AG09309 (cell line): Measurements from ENCODE around the gene ALDH1L1.
"Not testable (repeated sequence)": the region's sequence is repeated elsewhere in the genome, so short reads cannot be mapped to it uniquely, and the experiment has no call there.

Experiments
- DNase-seq: peaks from one replicate; pipeline ENCODE4 v3.0.0-alpha.2; 2010; ENCODE audit warnings: low read depth
- H3K4me3 ChIP-seq: 2 replicates; pipeline ENCODE4 v1.5.1; 2011; ENCODE audit warnings: mild to moderate bottlenecking, low read depth, low read length, moderate library complexity; ENCODE audit not compliant: control insufficient read depth
- TF ChIP-seq, protein P1 (sequence below): IDR thresholded peaks from 2 replicates; pipeline ENCODE4 v1.5.1; 2011; ENCODE audit warnings: mild to moderate bottlenecking, low read depth, low read length, inconsistent platforms; ENCODE audit not compliant: insufficient read depth, control insufficient read depth; ENCODE audit errors: missing control alignments

ALDH1L1 gene

GRCh38 chr3:126098391-126098858 is 82.0 kb downstream of the ALDH1L1 start:
- TF ChIP-seq, protein P1, sequence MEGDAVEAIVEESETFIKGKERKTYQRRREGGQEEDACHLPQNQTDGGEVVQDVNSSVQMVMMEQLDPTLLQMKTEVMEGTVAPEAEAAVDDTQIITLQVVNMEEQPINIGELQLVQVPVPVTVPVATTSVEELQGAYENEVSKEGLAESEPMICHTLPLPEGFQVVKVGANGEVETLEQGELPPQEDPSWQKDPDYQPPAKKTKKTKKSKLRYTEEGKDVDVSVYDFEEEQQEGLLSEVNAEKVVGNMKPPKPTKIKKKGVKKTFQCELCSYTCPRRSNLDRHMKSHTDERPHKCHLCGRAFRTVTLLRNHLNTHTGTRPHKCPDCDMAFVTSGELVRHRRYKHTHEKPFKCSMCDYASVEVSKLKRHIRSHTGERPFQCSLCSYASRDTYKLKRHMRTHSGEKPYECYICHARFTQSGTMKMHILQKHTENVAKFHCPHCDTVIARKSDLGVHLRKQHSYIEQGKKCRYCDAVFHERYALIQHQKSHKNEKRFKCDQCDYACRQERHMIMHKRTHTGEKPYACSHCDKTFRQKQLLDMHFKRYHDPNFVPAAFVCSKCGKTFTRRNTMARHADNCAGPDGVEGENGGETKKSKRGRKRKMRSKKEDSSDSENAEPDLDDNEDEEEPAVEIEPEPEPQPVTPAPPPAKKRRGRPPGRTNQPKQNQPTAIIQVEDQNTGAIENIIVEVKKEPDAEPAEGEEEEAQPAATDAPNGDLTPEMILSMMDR: no peak
- no peak for DNase-seq
- no peak overlapping the region for H3K4me3 ChIP-seq

- H3K4me3 ChIP-seq: no peak overlapping the region
- no peak for DNase-seq
- TF ChIP-seq, protein P1: no peak
Measured at GRCh38 chr3:126097801-126098200, 82.6 kb downstream of the ALDH1L1 start.

- DNase-seq, H3K4me3 ChIP-seq: not testable (repeated sequence)
Measured at GRCh38 chr3:126096274-126096673, 84.1 kb downstream of the ALDH1L1 start.

DNA sequence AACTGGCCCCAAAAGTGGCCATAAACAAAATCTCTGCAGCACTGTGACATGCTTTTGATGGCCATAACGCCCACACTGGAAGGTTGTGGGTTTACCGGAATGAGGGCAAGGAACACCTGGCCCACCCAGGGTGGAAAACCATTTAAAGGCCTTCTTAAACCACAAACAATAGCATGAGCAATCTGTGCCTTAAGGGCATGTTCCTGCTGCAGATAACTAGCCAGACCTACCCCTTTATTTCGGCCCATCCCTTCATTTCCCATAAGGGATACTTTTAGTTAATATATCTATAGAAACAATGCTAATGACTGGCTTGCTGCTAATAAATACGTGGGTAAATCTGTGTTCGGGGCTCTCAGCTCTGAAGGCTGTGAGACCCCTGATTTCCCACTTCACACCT is 88.3 kb downstream of the ALDH1L1 start:
- not testable (repeated sequence) for H3K4me3 ChIP-seq, DNase-seq

- TF ChIP-seq, protein P1: no peak
- no peak for DNase-seq
- no peak overlapping the region for H3K4me3 ChIP-seq
Measured at GRCh38 chr3:126087552-126088175, 92.7 kb downstream of the ALDH1L1 start.

GRCh38 chr3:126085841-126086240 is 94.5 kb downstream of the ALDH1L1 start:
- DNase-seq: no peak
- TF ChIP-seq, protein P1: no peak
- no peak overlapping the region for H3K4me3 ChIP-seq

DNA sequence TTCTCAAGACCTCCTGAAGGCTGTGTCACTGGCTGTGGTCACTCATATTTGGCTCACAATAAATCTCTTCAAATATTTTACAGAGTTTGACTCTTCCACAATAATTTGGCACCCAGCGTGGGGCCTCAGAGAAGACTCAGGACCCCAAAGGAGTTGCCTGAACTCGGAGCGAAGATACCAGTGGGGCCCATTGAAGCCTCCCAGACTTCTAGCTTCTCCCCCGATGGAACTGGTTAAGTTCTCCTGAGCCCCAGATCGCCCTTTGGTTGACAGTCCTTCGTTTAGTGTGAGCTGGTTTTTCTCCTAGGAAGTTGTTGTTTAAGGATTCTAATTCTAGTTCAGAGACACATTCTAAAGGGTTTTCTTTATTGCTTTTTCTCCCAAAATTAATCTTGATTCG is 95.1 kb downstream of the ALDH1L1 start:
- no peak for DNase-seq
- no peak overlapping the region for H3K4me3 ChIP-seq
- TF ChIP-seq, protein P1: no peak

DNA sequence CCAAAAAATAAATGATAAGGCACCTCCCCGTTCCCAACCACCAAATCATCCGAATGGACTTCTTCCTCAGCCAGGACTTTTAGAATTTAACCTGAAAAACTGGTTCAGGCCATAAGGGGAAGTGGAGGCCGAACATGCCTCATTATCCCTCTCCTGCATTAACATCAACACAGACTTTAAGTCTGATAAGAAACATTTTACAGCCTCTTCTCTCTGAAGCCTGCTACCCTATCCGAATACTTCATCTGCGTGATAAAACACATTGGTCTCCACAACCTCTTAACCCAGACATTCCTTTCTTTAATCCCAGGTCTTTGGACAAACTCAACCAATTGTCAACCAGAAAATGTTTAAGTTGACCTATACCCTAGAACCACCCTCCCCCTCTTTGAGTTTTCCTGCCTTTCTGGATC is 95.6 kb downstream of the ALDH1L1 start:
- no peak overlapping the region for H3K4me3 ChIP-seq
- no peak for DNase-seq
- TF ChIP-seq, protein P1: no peak
